Liver (tissue), 9 donors: Measurements from ENCODE around the gene LRIG1. TPM values are rescaled to one million over a fixed set of nuclear protein-coding genes. Genes with fewer than 3 reads are reported as not detected.

ENCODE experiments used
- DNase-seq: peaks from one replicate; pipeline ENCODE4 v3.0.0-alpha.2; 2017; ENCODE audit warnings: low spot score
- H3K27ac ChIP-seq, 2 donors: one replicate each; pipeline ENCODE4 v1.7.0; 2013; ENCODE audit warnings: inconsistent platforms in 2 of 2, low read length in 2 of 2, control low read depth in 1 of 2, low read depth in 1 of 2, mild to moderate bottlenecking in 1 of 2
- H3K27me3 ChIP-seq, 4 donors: one replicate each; pipeline versions ENCODE4 v1.6.1 to v1.7.0; 2013; ENCODE audit warnings: low read length in 3 of 4, inconsistent platforms in 1 of 4, mild to moderate bottlenecking in 1 of 4, moderate library complexity in 1 of 4; ENCODE audit not compliant: control insufficient read depth in 4 of 4, insufficient read depth in 4 of 4
- H3K36me3 ChIP-seq, 4 donors: one replicate each; pipeline versions ENCODE4 v1.6.1 to v1.7.0; 2013; ENCODE audit warnings: low read length in 3 of 4, mild to moderate bottlenecking in 3 of 4, low read depth in 1 of 4, moderate library complexity in 1 of 4; ENCODE audit not compliant: control insufficient read depth in 4 of 4, insufficient read depth in 3 of 4
- H3K4me1 ChIP-seq, 4 donors: one replicate each; pipeline versions ENCODE4 v1.6.1 to v1.7.0; 2013; ENCODE audit warnings: low read length in 3 of 4, mild to moderate bottlenecking in 3 of 4, moderate library complexity in 1 of 4; ENCODE audit not compliant: control insufficient read depth in 4 of 4, insufficient read depth in 4 of 4
- H3K4me3 ChIP-seq, 3 donors: one replicate each; pipeline versions ENCODE4 v1.6.1 to v1.7.0; 2013; ENCODE audit warnings: low read length in 3 of 3, control low read depth in 1 of 3, low read depth in 1 of 3, mild to moderate bottlenecking in 1 of 3
- H3K9ac ChIP-seq, 2 donors: one replicate each; pipeline ENCODE4 v1.7.0; 2013; ENCODE audit warnings: low read length in 2 of 2, mild to moderate bottlenecking in 2 of 2, moderate library complexity in 2 of 2, control low read depth in 1 of 2, low read depth in 1 of 2
- H3K9me3 ChIP-seq, 4 donors: one replicate each; pipeline versions ENCODE4 v1.6.1 to v1.7.0; 2013; ENCODE audit warnings: low read length in 3 of 4; ENCODE audit not compliant: control insufficient read depth in 4 of 4
- ATF3 ChIP-seq: IDR thresholded peaks from 2 replicates; pipeline ENCODE4 v1.6.1; 2016; ENCODE audit warnings: antibody characterized with exemption
- EGR1 ChIP-seq, 2 donors: IDR thresholded peaks; 2 replicates each; pipeline ENCODE4 v1.6.1; 2016 to 2018; ENCODE audit warnings: antibody characterized with exemption in 2 of 2, low read depth in 2 of 2
- FOXA1 ChIP-seq: IDR thresholded peaks from 2 replicates; pipeline ENCODE4 v1.6.1; 2016; ENCODE audit warnings: antibody characterized with exemption
- FOXA2 ChIP-seq: IDR thresholded peaks from 2 replicates; pipeline ENCODE4 v1.6.1; 2016; ENCODE audit warnings: antibody characterized with exemption
- HNF4A ChIP-seq, 2 donors: conservative IDR thresholded peaks; 2 replicates each; pipeline ENCODE4 v1.6.1; 2016; ENCODE audit warnings: antibody characterized with exemption in 2 of 2, mild to moderate bottlenecking in 2 of 2
- HNF4G ChIP-seq: IDR thresholded peaks from 2 replicates; pipeline ENCODE4 v1.6.1; 2016; ENCODE audit warnings: antibody characterized with exemption
- MAX ChIP-seq: IDR thresholded peaks from 2 replicates; pipeline ENCODE4 v1.6.1; 2016; ENCODE audit warnings: antibody characterized with exemption
- NR2F2 ChIP-seq: IDR thresholded peaks from 2 replicates; pipeline ENCODE4 v1.6.1; 2016; ENCODE audit warnings: antibody characterized with exemption
- RAD21 ChIP-seq, 2 donors: IDR thresholded peaks; 2 replicates each; pipeline ENCODE4 v1.6.1; 2016; ENCODE audit warnings: antibody characterized with exemption in 2 of 2, mild to moderate bottlenecking in 2 of 2
- REST ChIP-seq: IDR thresholded peaks from 2 replicates; pipeline ENCODE4 v1.6.1; 2016; ENCODE audit warnings: antibody characterized with exemption, mild to moderate bottlenecking
- RXRA ChIP-seq, 2 donors: IDR thresholded peaks; 2 replicates each; pipeline ENCODE4 v1.6.1; 2017 to 2018; ENCODE audit warnings: antibody characterized with exemption in 2 of 2, mild to moderate bottlenecking in 1 of 2
- YY1 ChIP-seq: IDR thresholded peaks from 2 replicates; pipeline ENCODE4 v1.6.1; 2016; ENCODE audit warnings: antibody characterized with exemption, mild to moderate bottlenecking
- ZBTB33 ChIP-seq: IDR thresholded peaks from 2 replicates; pipeline ENCODE4 v1.6.1; 2016; ENCODE audit warnings: antibody characterized with exemption
- WGBS: extraction: QIAGEN DNeasy Blood & Tissue Kit; methylation state at CpG from one replicate; pipeline ENCODE4 v1.1.7; 2013; 5-methylcytosine and 5-hydroxymethylcytosine counted together
- polyA plus RNA-seq, 2 donors: library from polyadenylated mRNA; stranded (reverse) in 1 of 2; unstranded in 1 of 2; fragments of 200-250 nt in 1 of 2; fragments of >200 nt in 1 of 2; fragmentation: Nextera tagmentation in 1 of 2; extraction: Ambion mirVana in 1 of 2; gene quantifications; one replicate each; pipeline versions ENCODE4 v1.2.1 to v1.2.3, GENCODE V29; 2013 to 2015
- total RNA-seq, 2 donors: library from RNA; depleted of rRNA; stranded (reverse); fragments of >200 nt; gene quantifications; one replicate each; pipeline ENCODE4 v1.2.3, GENCODE V29; 2014
- donor health status: healthy.
- donor health status: healthy.
- donor health status: healthy.
- donor health status: healthy.
- donor health status: healthy.

LRIG1 gene
- total and polyA plus RNA-seq, 4 donors, result 9.4 to 48.9 (median 12.9) TPM

GRCh38 chr3:66537735-66538134 lies 36.9 kb upstream of the LRIG1 start:
- no peak for TF ChIP-seq RAD21 (IDR thresholded peaks at IDR 0.05)
- TF ChIP-seq ZBTB33, result no peak
- TF ChIP-seq YY1, result no peak
- Histone ChIP-seq H3K27ac (no peak overlapping the region), H3K9me3 (no peaks in the 10 kb centered on the region), H3K9ac (no peak overlapping the region), H3K4me1 (no peaks in the 10 kb centered on the region), H3K27me3 (no peaks in the 10 kb centered on the region), H3K36me3 (no peaks in the 10 kb centered on the region), H3K4me3 (no peak overlapping the region)
- WGBS, result 87% methylated on average over 7 of the region's 7 CpGs
- DNase-seq, result no peak

- 97% methylated on average over 2 of the region's 2 CpGs for WGBS
- DNase-seq, result no peak
Observed at GRCh38 chr3:66536791-66537190, 36.0 kb upstream of the LRIG1 start.

More at GRCh38 chr3:66536791-66537190, 36.0 kb upstream of the LRIG1 start:
- H3K9ac ChIP-seq, result no peak overlapping the region
- H3K27me3 ChIP-seq, result no peaks in the 10 kb centered on the region
- no peaks in the 10 kb centered on the region for H3K9me3 ChIP-seq
- no peak overlapping the region for H3K27ac ChIP-seq
- H3K4me1 ChIP-seq, result no peaks in the 10 kb centered on the region
- no peak for TF ChIP-seq MAX
- no peak for TF ChIP-seq FOXA1
- no peak for TF ChIP-seq RXRA (IDR thresholded peaks at IDR 0.05)
- no peak for TF ChIP-seq NR2F2
- no peak for TF ChIP-seq EGR1 (IDR thresholded peaks at IDR 0.05; ENCODE audit: low read depth in 2 of 2)
- no peak for TF ChIP-seq HNF4G
- TF ChIP-seq RAD21 (IDR thresholded peaks at IDR 0.05), result no peak
- no peak for TF ChIP-seq YY1
- TF ChIP-seq REST, result no peak
- no peak for TF ChIP-seq HNF4A (conservative IDR thresholded peaks at IDR 0.05)
- TF ChIP-seq ATF3, result no peak
- TF ChIP-seq FOXA2, result no peak
- no peak overlapping the region for H3K4me3 ChIP-seq
- H3K36me3 ChIP-seq, result no peaks in the 10 kb centered on the region
